ENCODE data around the gene ZBTB3.
"Not testable (repeated sequence)": the region's sequence is repeated elsewhere in the genome, so short reads cannot be mapped to it uniquely, and the experiment has no call there.

Gene ZBTB3

DNA sequence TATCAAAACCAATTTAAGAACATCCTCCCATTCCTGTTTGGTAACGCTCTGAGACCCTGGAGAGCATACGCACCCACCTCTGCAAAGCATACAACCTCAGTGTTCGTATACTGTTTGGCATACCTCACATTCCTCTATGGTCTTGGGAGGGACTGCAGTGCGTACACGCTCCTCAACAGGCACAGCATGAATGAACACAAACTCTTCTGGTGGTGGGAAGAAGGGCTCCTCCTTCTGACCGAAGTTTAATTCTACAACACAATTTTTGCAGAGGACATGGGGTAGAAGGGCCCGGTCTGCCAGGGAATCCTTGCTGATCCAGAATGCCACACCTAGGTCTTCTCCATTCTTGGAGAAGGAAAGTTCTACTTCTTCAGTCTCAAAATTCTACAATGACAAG lies 32.0 kb downstream of the ZBTB3 start:
- in situ Hi-C loops (cut with MboI; ENCODE audit: low pct_unique_long_range_greater_than_20kb, low sequenced_read_pairs) = no loop called here
- peak; percentile 49 for DNase-seq

DNA sequence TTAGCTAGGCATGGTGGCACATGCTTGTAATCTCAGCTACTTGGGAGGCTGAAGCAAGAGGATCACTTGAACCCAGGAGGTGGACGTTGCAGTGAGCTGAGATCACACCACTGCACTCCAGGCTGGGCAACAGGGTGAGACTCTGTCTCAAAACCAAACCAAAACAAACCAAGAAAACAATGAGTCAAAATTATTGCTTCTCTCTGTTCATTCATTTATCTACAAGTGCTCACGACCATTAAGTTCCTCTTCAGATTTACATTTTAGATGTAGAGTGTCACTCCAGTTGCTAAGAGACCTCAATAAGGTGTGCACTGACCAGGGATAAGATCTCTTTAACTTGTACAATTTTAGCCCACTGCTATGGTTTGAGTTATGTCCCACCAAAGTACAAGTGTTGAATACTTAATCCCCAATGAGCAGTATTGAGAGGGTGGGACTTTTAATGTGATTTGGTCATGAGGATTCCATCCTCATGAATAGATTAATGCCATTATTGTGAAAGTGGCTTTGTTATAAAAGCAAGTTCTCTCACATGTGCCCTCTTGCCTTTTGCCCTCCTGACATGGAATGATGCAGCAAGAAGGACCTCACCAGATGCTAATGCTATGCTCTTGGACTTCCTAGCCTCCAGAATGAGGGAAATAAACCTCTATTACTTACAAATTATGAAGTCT lies 34.5 kb downstream of the ZBTB3 start:
- no peak for DNase-seq
- in situ Hi-C loops (cut with MboI; ENCODE audit: low pct_unique_long_range_greater_than_20kb, low sequenced_read_pairs) = no loop called here

DNA sequence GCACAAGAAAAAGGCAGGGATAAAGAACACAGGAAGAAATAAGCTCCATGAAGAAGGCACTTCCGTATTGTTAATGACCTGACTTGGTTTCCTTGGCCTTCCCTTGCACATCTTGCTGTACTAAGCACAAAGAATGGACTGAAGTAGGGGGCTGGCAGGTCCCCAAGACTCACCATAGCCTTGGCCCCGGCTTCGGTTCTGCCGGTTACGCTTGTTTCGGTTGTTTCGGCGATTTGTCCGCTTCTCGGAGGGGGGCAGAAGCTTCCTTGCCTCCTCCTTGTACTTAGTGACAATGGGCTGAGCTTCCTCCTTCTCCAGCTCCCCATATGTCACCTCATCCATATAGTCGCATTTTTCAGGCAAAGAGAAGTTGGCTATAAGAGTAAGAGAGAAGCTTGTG lies 37.1 kb downstream of the ZBTB3 start:
- no peak for DNase-seq
- in situ Hi-C loops (cut with MboI; ENCODE audit: low pct_unique_long_range_greater_than_20kb, low sequenced_read_pairs) = no loop called here

DNA sequence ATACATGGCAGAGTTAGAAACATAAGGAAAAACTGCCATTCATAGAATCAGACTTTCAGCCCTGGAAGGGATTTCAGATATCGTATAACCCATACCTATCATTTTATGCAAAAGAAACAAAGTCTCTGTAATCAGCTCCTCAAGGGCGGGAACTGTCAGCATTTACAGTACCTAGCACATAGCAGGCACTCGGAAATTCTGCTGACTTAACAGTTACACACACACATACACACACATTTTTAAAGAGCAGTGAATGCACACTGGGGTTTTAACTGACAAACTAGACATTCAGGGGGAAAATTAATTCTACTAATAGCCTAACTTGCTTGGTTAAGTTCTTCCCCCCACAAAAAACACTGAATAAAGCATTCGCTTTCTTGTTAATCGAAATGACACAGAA lies 37.8 kb downstream of the ZBTB3 start:
- in situ Hi-C loops (cut with MboI; ENCODE audit: low pct_unique_long_range_greater_than_20kb, low sequenced_read_pairs) = no loop called here
- no peak for DNase-seq

DNA sequence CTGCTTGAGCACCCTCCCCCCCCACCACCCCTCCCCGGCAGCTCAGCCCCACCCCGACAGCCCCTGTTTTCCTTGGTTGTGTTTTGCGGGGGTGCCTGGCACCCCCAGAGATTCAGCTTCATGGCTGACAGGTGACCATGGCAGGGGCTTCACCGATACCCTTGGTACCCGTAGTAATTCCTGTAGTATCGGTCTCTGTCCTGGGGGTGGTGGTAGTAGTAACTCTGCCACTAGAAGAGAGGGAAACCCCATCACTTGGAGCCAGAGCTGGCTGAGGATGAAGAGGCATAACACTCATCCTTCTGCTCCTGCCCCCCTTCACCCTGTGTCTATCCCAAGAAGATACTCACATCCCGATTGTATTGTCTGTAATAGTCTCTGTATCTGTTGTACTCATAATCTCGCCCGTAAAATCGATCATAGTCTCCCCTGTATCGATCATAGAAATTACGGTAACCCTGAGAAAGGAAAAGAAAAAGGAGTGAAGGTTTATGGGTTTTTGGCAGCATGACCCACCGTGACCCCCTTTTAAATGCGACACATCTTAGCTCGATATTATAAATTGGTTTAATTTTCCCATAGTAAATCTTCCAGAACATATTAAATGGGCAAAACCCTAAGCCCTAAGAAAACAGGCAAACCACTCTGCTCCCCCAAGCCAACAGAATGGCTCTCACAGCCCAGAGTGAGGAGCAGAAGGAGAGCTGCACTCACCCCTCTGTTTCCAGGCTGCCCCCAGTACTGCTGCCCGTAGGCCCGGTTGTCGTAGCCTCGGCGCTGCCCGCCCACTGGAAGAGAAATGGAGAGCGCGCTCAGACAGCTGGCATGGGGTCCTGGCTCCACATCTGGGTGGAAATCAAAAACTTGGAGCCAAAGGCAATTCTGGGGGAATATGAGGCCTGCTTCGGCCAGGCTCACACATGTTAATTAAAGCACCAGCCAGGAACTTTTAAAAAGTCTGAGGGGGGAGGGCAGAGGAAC lies 38.5 kb downstream of the ZBTB3 start:
- in situ Hi-C loops (cut with MboI; ENCODE audit: low pct_unique_long_range_greater_than_20kb, low sequenced_read_pairs) = no loop called here
- DNase-seq = no peak

DNA sequence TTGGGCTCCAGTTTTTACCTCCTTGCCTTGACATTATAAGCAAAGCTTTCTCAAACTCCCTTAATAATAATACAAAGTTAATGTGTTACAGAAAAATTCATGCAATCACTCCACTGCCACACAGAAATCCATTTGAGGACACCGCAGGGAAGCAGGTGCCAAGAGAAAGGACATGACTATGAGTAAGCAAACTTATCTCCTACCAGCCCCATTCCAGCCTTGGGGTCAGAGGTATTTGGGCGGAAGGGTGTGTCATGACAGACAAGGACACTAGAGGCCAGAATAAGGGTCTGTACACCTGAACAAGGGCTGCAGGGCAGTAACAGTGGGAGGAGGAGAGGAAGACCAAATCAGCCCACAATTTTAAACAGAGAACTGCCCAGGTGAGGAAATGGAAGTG lies 40.6 kb downstream of the ZBTB3 start:
- DNase-seq = no peak
- in situ Hi-C loops (cut with MboI; ENCODE audit: low pct_unique_long_range_greater_than_20kb, low sequenced_read_pairs) = no loop called here

DNA sequence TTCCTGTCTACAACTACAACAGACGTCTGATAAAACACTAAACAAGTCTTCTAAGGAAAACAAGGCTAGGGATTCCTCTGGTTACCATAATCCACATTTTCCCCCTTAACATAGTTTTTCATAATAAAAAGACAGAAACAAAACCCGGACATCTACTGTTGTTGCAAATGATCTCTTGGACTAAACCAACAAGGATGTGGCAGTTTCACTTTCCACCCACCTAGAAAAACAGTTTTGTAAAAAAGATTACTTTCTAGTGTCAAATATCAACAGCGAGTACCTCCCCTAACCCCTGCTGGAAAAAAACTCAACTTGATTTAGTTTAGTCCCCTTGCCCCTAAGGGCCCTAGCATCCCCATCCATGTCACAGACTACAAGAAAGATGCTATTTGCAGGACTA lies 41.1 kb downstream of the ZBTB3 start:
- in situ Hi-C loops (cut with MboI; ENCODE audit: low pct_unique_long_range_greater_than_20kb, low sequenced_read_pairs) = no loop called here

DNA sequence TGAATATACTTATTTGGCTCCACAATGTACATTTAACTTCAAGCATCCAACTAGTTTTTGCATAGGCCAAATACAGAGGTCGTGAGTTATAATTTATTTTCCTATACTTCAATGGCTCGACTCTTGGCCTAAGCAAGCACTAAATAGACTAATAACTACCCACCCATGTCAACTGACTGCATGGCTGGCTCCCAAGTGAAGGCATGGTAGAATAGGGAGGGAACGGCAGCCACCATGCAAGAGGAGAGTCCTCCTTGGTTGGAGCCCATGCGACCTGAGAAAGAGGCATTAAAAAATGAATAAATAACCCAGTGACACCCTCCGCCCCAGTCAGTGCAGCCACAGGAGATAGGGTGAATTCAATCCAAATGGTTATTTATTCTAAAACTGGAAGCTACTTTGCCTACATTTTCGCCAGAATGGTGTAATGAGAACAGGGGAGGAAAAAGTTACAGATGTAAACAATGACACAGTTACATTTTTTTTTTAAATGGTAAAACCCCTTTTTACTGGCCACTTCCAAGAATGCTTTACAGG lies 41.6 kb downstream of the ZBTB3 start:
- no peak for DNase-seq
- in situ Hi-C loops (cut with MboI; ENCODE audit: low pct_unique_long_range_greater_than_20kb, low sequenced_read_pairs) = no loop called here

More for the DNA sequence above, 41.1 kb downstream of the ZBTB3 start:
- no peak for DNase-seq

DNA sequence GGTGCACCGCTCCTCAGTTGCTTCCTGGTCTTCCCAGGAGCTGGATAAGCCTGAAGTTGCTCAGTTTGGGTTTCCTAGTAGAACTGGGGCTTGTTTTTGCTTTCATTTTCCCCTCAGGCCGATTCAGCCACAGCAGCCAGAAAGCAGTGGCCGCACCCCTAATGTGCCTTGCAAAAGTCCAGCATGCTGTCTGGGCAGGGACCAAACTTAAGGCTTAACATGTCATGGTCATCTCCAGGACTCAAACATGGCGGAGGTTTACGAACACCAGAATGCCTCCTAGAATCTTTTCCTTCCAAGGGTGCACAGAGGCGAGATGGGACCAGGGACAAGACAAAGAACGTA lies 44.0 kb downstream of the ZBTB3 start:
- in situ Hi-C loops (cut with MboI; ENCODE audit: low pct_unique_long_range_greater_than_20kb, low sequenced_read_pairs) = no loop called here
- DNase-seq = no peak

DNA sequence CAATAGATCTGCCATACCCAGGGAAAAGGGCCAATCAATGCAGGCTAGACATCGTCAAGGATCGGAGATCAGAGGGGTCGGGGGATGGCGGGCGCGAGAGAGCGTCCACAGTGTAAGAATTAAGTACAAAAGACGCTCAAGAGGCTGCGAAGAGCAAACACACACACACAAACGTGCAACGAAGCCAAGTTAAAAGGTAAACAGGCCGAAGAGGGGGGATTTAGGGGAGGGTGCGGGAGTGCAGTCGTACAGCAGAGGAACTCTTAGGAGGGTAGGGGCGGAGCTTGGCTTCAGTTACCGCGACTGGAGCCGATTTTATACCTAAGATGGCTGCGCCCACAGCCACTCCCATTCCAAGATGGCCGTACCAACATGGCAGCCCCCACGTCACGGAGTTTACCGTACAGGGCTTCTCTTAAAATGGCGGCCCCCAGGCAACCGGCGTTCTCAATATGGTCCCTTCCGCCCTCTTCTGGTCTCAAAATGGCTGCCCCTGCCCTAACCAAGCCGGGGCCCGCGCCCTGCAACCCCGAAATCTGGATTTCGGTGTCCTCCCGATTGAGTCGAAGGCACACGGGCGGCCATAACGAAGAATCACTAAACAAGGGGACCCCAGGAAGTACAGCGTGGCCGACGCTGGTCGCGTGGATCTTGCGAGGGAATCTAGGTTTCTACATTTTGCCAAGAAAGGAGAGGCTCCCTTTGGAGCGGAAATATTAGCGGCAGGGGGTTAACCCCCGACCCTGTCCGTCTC lies 44.5 kb downstream of the ZBTB3 start:
- in situ Hi-C loops (cut with MboI; ENCODE audit: low pct_unique_long_range_greater_than_20kb, low sequenced_read_pairs) = no loop called here

DNA sequence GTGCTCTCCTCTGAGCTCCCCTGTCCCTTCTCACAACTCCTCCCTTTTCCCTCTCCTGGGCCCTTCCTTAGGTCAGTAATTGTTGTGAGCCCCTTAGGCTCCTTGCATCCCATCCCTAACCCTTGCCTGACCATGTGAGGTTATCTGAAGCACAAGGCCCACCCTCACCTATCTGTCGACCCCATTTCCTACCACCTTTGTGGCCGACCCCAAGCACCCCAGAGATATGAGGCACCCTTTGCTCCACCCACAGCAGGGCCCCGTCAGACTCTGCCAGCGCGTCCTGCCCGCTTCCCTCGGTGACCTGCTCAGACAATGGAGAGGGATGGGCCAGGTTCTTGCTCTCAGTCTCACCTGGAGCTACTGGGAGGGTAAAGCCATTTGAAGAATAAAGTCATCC lies 45.2 kb downstream of the ZBTB3 start:
- DNase-seq = no peak
- in situ Hi-C loops (cut with MboI; ENCODE audit: low pct_unique_long_range_greater_than_20kb, low sequenced_read_pairs) = no loop called here

More for the DNA sequence above, 44.5 kb downstream of the ZBTB3 start:
- DNase-seq = no peak

DNA sequence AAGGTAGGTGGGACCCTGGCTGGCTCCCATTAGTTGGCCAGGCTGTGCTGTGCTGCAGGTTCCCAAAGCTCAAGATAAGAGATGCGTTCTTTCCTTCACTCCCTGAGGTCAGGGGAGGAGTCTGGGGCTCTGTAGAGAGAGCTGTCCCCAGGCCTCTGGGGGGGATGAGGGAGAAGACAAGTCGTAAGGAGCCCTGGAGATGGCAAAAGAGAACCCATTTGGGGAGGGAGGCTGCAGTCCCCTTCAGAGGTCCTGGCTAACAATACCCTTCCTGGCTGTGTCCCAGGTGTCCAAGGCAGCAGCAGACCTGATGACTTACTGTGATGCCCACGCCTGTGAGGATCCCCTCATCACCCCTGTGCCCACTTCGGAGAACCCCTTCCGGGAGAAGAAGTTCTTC lies 45.6 kb downstream of the ZBTB3 start:
- no peak for DNase-seq
- in situ Hi-C loops (cut with MboI; ENCODE audit: low pct_unique_long_range_greater_than_20kb, low sequenced_read_pairs) = no loop called here

DNA sequence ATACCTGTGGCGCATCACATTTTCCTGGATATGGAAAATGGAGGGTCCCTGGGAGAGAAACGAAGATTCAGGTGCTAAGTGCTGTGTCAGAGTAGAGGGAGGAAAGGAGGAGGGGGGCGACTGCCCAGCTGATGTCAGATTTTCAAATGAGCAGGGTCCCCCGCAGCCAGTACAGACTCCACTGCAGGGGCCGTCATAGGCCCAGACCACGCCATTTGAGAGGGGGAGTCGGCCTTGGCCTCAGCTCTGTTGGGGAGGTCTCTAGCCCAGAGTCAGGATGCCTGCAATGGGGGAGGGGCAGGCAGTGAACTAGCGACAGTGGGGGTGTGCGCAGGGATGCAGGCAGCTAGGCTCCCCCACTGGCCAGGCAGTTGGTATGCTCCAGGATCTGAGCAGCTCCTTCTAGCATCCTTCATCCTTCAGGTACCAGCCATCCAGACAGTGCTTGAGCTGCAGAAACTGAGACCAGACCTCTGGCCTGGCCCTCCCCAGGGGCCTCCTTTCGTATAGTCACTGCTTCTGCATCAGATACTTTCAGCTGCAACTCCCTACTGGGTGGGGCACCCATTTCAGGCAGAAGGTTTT lies 46.6 kb downstream of the ZBTB3 start, which contains the start of the genes BSCL2 and GNG3:
Gene BSCL2 (minus strand): TSS at position 148 of the 585 bp plus-strand sequence. CDS start 229 bp downstream, outside the sequence.
Gene GNG3 (plus strand): TSS at position 400 of the 585 bp plus-strand sequence. CDS start 620 bp downstream, outside the sequence.
- peak; percentile 6 for DNase-seq
- in situ Hi-C loops (cut with MboI; ENCODE audit: low pct_unique_long_range_greater_than_20kb, low sequenced_read_pairs) = no loop called here

DNA sequence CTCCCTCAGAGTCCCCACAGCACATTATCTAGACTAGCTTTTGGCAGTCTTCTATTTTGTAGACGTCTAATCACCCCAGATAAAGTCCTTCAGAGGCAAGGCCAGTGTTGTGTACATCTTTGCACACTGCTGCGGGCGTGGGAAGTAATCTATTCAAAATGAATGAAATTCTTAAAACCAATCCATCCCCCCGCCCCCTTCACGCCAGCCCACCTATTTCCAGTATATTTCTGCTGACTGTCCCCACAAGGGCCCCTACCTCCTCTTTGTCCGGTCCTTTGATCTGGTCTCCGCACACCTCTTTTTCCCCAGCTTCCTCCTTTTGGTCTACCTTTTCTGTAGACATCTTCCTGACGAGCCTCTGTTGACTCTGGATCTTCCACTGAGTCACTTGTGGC lies 47.1 kb downstream of the ZBTB3 start:
- in situ Hi-C loops (cut with MboI; ENCODE audit: low pct_unique_long_range_greater_than_20kb, low sequenced_read_pairs) = no loop called here
- DNase-seq = no peak

DNA sequence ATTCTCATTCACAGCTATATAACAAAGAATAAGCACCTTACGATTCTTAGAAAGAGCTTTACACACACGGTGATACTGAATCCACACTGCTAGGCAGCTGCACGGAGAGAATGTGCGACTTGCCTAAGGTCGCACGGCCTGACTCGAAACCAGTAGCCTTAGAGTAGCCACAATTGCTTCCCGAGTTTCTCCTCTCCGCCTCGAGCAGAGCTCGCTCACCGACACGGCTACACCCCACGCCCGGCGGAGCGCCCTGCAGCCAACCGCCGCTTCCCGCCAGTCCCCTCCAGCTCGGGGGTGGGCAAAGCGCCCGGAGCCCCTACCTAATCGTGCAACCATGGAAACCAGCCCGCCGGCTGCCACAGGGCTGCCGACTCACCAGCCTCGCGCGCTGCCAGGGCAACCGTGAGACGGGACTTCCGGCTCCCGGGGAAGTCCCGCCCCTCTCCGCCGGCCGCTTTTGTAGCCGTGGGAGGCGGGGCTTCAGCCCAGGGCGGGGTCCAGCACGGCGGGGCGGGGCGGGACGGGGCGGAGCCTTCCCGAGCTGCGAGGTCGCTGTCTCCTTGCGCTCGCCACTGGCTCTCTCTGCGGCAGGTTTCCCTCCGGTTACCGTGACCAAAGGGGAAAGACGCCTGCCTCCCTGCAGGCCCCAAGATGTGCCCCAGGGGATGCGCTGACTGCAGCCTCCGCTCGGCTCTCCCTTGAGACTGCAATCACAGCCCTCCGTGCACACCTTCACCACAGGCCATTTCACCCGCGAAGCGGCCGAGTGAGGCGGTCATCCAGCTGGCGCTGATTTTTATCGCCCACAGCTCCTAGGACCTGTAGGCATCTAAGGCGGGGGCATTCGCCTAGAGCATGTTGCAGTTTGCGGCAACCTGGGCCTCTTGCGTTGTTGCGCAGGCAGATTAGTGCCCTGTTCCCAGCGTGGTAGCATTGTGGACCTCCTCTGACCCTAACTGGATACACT lies 47.8 kb downstream of the ZBTB3 start:
- DNase-seq = peak; percentile 88
- in situ Hi-C loops (cut with MboI; ENCODE audit: low pct_unique_long_range_greater_than_20kb, low sequenced_read_pairs) = no loop called here

DNA sequence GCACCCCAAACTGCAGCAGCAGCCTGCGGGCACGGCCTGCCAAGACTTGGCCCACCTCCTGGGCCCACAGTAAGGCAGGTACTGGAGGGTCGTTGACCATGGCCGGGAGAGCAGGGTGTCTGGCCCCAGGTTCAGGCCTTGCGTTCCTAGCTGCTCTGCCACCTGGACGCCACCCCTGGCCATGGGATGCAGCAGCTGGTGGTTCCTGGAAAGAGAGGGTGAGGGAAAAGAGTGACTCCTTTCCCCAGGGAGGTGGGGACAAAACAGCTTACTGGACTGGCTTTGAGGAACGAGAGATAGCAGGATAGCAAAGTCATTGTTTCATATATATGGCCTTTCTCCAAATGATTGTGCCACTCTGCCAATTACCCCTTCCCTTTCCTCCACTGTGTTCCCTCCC lies 48.5 kb downstream of the ZBTB3 start:
- DNase-seq = no peak
- in situ Hi-C loops (cut with MboI; ENCODE audit: low pct_unique_long_range_greater_than_20kb, low sequenced_read_pairs) = no loop called here

DNA sequence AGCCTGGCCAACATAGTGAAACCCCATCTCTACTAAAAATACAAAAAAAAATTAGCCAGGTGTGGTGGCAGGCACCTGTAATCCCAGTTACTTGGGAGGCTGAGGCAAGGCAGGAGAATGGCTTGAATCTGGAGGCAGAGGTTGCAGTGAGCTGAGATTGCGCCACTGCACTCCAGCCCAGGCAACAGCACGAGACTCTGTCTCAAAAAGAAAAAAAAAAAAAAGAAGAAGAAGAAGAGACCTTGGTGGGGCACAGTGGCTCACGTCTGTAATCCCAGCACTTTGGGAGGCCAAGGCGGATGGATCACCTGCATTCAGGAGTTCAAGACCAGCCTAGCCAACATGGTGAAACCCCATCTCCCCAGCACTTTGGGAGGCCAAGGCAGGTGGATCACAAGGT lies 50.0 kb downstream of the ZBTB3 start:
- in situ Hi-C loops (cut with MboI; ENCODE audit: low pct_unique_long_range_greater_than_20kb, low sequenced_read_pairs); DNase-seq: not testable (repeated sequence)

DNA sequence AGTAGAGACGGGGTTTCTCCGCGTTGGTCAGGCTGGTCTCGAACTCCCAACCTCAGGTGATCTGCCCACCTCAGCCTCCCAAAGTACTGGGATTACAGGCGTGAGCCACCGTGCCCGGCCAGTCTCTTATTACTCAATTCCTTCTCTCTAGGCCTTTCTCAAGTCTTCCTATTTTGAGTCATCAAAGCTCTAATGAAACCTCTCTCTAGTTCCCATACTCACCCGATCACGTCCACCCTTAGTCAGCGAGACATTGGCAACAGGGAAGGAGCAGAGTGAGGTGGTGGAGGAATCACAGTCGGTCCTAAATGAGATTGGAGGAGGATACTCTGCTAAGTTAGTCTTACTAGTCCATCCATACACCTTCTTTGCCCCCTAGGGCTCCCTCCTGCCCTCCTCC lies 51.7 kb downstream of the ZBTB3 start:
- no peak for DNase-seq
- in situ Hi-C loops (cut with MboI; ENCODE audit: low pct_unique_long_range_greater_than_20kb, low sequenced_read_pairs) = no loop called here
